SU-DHL-6 (cell line): ENCODE data around the gene CORO1C.

Experiments
- EZH2phosphoT487 ChIP-seq: fragments of 200-600 bp; sonication (generic), shearing (Covaris generic); conservative IDR thresholded peaks from 2 replicates; pipeline ENCODE4 v1.6.1; 2018; ENCODE audit warnings: mild to moderate bottlenecking, antibody characterized with exemption, low read length, moderate library complexity, mixed read lengths
- TF ChIP-seq, protein P1 (sequence below): fragments of 200-600 bp; sonication (generic); IDR thresholded peaks from one replicate; pipeline ENCODE4 v1.5.1; 2017; ENCODE audit warnings: antibody characterized with exemption, mild to moderate bottlenecking, low read length, moderate library complexity; ENCODE audit not compliant: insufficient read depth, poor library complexity, severe bottlenecking

DNA sequence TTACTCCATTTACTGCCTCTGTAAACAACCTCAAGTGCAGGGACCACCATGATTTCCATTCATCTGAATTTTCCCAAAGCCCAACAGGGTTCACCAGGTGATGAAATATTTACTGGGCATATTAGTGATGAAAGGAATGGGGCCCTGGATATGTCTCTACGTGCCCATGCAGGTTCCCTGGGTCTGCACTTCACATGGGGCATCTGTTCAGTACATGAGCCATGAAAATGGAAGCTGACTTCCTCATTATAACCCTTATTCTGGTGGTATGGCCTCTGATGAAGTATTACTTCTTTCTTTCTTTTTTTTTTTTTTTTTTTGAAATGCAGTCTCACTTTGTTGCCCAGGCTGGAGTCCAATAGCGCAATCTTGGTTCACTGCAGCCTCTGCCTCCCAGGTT lies 26.5 kb upstream of the CORO1C start:
- TF ChIP-seq, protein P1, sequence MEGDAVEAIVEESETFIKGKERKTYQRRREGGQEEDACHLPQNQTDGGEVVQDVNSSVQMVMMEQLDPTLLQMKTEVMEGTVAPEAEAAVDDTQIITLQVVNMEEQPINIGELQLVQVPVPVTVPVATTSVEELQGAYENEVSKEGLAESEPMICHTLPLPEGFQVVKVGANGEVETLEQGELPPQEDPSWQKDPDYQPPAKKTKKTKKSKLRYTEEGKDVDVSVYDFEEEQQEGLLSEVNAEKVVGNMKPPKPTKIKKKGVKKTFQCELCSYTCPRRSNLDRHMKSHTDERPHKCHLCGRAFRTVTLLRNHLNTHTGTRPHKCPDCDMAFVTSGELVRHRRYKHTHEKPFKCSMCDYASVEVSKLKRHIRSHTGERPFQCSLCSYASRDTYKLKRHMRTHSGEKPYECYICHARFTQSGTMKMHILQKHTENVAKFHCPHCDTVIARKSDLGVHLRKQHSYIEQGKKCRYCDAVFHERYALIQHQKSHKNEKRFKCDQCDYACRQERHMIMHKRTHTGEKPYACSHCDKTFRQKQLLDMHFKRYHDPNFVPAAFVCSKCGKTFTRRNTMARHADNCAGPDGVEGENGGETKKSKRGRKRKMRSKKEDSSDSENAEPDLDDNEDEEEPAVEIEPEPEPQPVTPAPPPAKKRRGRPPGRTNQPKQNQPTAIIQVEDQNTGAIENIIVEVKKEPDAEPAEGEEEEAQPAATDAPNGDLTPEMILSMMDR, result no peak
- TF ChIP-seq EZH2phosphoT487, result no peak
